ENCODE measurements around the gene GPD1. TPM values are rescaled to one million over a fixed set of nuclear protein-coding genes. Genes with fewer than 3 reads are reported as not detected.
A peak's percentile ranks its signal among the peaks of the same experiment; 100 is the strongest.

Gene GPD1
- total and polyA plus RNA-seq, 5 experiments from 2014 or later = 1.1 to 1.5 TPM; not detected in 3

DNA sequence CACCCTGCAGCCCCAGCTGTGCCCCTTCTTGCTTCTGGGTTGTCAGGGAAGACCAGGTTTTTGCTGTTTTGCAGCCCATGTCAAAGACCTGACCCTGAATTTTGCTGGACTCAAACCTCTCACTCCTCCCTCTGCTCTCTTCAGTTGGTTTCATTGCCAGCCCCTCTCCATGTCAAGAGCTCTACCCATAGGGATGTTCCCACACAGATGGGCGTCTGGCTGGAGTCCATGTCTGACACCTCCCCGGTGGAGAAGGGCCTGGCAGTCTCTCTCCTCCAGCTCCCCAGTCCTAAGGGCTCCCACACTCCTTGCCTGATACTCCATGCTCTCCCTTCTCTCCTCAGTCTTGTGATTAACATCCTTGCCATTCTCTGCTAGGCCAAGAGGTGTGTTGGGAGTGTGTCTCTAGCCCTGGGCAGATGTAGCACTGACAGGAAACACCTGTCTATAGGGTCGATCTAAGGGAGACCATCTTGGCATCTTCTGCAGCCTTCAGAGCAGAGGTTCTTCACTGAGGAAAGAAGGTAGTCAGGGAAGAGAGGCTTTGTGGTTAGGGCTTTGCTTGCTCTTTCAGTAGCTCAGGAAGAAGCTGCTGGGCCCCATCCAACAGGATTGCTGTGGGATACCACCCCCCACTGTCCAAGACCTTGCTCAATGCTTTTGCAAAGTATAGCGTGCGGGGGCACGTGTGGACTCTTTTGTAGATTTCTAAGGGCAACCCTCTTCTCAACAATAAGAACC lies 41.7 kb upstream of the GPD1 start:
- Mint-ChIP-seq H3K4me3 (peak overlapping the region in 1 of 10 donors; percentile 36), H3K36me3 (no peaks in the 10 kb centered on the region)
- no peak for DNase-seq

DNA sequence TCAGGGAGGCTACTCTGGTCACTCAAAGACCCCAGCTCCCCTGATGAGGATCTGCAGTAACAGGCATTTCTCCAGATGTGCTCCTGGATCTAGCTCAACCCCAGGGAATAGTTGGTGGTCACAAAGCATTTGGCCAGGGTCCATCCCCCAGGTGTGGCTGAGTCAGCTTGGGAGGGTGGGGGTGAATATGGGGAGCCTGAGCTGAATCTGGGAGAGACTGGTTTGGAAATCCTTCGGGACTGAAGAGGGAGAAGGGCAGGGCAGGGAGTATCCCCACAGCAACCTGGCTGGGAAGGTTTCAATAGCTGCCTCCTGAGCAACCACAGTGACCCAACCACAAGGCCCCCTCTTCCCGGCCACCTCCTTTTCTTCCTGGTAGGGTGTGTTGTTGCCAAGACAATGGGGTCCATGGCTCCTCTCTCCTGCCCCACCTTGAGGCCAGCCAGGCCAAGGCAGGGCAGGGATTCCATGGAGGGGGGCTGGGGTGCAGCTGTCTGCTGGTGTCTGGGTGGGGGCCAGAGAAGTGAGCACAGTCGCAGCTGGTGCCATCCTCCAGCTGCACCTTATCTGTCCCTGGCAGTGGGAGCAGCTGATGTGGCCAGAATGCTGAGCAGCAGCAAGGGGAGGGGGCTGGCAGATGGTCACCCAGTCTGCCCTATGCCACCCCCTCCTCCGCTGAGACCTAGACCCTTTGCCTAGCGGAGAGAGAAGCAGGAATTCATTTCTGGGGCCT lies 40.9 kb upstream of the GPD1 start:
- Mint-ChIP-seq H3K4me1 (peaks cover 30 to 42% (median 36%) of the 10 kb centered on the region in 4 donors), H3K4me3 (no peak overlapping the region), H3K27me3 (peaks cover 0 to 11% (median 0%) of the 10 kb centered on the region in 5 donors), H3K9me3 (no peaks in the 10 kb centered on the region), H3K27ac (no peak overlapping the region), H3K36me3 (no peaks in the 10 kb centered on the region)
- POLR2A ChIA-PET = no interaction called here
- DNase-seq (peak in 1 of 10 donors; percentile 43), ATAC-seq (no peak)

More for the DNA sequence above, 41.7 kb upstream of the GPD1 start:
- no peak for ATAC-seq
- no peaks in the 10 kb centered on the region for H3K9me3 Mint-ChIP-seq
- H3K4me1 Mint-ChIP-seq = peaks cover 31 to 44% (median 37%) of the 10 kb centered on the region in 4 donors
- H3K27me3 Mint-ChIP-seq = peaks cover 0 to 11% (median under 1%) of the 10 kb centered on the region in 5 donors
- peak overlapping the region in 1 of 10 donors; percentile 43 for H3K27ac Mint-ChIP-seq
- POLR2A ChIA-PET = no interaction called here

DNA sequence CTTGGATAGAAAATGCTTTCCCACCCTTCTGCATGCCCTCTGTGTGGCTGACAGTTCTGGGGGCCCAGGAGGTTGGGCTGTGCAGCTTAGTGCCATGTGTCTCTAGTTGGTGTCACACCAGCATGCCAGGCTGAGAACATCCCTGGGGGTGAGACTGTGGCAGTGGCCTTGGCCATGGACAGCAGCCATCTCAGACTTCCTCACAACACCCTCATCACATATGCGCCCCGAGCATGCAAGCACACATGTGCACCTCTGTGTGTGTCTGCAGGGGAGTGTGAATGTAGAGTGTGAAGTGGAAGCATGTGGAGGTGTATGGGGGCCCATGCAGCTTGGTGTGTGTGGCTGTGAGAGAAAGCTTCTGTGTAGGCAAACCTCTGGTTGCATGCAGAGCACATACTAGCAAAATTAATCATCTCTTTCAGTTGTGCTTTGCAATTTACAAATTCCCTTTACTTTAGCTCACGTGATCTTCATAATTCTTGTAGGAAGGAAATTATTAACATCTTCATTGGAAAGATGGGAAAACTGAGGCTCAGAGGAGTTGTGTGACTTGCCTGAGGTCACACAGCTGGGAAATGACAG lies 38.0 kb upstream of the GPD1 start:
- peak overlapping the region in 1 of 10 donors; percentile 61 for H3K27ac Mint-ChIP-seq
- peaks cover 12 to 24% (median 19%) of the 10 kb centered on the region in 4 donors for H3K4me1 Mint-ChIP-seq
- POLR2A ChIA-PET = interaction anchor here (1.0 kb wide), 1 partner anchor 19 kb away, joined by 4 read pairs; the partner anchor contains the start of gene SMARCD1
- ATAC-seq = no peak
- DNase-seq = peak in 1 of 10 donors; percentile 43
- peaks cover 0 to 5% (median 0%) of the 10 kb centered on the region in 5 donors for H3K27me3 Mint-ChIP-seq
- H3K9me3 Mint-ChIP-seq = no peaks in the 10 kb centered on the region
- H3K36me3 Mint-ChIP-seq = no peaks in the 10 kb centered on the region
- no peak overlapping the region for H3K4me3 Mint-ChIP-seq

DNA sequence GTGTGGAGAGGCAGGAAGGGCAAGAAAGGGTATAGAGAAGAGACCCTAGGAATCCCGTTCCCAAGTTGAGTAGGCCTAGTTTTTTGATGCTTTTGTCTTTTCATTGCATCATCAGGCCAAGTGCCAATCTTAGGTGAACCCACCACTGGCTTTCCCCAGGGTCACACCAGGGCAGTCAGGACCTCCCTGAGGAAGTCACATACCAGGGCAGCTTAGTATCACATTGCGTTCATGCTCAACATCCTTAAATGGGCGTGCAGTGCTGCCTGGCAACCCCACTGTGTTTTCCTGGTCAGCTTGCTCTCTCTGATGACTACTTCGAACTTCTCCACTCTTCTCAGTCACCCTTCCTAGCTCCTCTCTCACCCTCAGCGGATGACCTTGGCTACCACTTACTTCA lies 37.4 kb upstream of the GPD1 start:
- no peaks in the 10 kb centered on the region for H3K9me3 Mint-ChIP-seq
- no peak for ATAC-seq
- no peak overlapping the region for H3K27ac Mint-ChIP-seq
- H3K27me3 Mint-ChIP-seq = peaks cover 0 to 5% (median 0%) of the 10 kb centered on the region in 5 donors
- H3K36me3 Mint-ChIP-seq = no peaks in the 10 kb centered on the region
- no peak overlapping the region for H3K4me3 Mint-ChIP-seq
- POLR2A ChIA-PET = interaction anchor here (1.0 kb wide), 1 partner anchor 19 kb away, joined by 4 read pairs; the partner anchor contains the start of gene SMARCD1
- DNase-seq = peak in 1 of 10 donors; percentile 35
- peaks cover 7 to 19% (median 14%) of the 10 kb centered on the region in 4 donors for H3K4me1 Mint-ChIP-seq

DNA sequence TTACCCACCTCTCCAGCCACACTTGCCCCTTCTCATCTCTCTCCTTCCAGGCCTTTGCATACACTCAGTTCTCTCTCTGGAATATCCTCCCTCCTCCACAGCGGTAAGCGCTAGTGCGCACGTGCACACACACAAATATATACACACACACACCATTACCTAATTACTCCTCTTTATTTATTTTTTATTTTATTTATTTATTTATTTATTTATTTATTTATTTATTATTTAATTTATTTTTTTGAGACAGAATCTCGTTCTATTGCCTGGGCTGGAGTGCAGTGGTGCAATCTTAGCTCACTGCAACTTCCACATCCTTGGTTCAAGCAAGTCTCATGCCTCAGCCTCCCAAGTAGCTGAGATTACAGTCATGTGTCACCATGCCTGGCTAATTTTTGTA lies 34.7 kb upstream of the GPD1 start:
- Mint-ChIP-seq H3K36me3 (no peaks in the 10 kb centered on the region), H3K4me3 (no peak overlapping the region), H3K27me3 (peaks cover 0 to 1% (median 0%) of the 10 kb centered on the region in 5 donors), H3K9me3 (no peaks in the 10 kb centered on the region), H3K4me1 (peaks cover 4 to 10% (median 7%) of the 10 kb centered on the region in 4 donors), H3K27ac (no peak overlapping the region)
- ATAC-seq (no peak), DNase-seq (no peak)
- POLR2A ChIA-PET = interaction anchor here (0.6 kb wide), 1 partner anchor 154 kb away, joined by 3 read pairs; no protein-coding TSS in a partner anchor

DNA sequence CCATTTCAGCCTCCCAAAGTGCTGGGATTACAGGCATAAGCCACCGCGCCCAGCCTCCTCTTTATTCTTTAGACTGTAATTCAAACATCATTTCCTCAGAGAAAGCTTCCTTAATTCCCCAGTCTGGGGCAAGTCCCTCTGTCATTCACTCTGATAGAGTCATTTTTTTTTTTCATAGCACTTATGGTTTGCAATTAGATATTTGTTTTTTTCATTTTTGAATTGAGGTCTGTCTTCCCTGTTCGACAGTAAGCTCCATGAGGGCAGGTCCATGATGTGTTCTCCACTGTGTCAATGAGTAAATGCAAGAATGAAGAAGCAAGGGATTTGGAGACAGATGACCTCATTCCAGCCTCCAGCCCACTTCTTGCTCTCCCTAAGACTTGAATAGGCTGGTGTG lies 34.3 kb upstream of the GPD1 start:
- Mint-ChIP-seq H3K4me3 (no peak overlapping the region), H3K9me3 (no peaks in the 10 kb centered on the region), H3K36me3 (no peaks in the 10 kb centered on the region), H3K4me1 (peaks cover 4 to 10% (median 7%) of the 10 kb centered on the region in 4 donors), H3K27ac (no peak overlapping the region), H3K27me3 (peaks cover 0 to under 1% (median 0%) of the 10 kb centered on the region in 5 donors)
- ATAC-seq (no peak), DNase-seq (no peak)
- POLR2A ChIA-PET = interaction anchor here (0.6 kb wide), 1 partner anchor 153 kb away, joined by 3 read pairs; no protein-coding TSS in a partner anchor

DNA sequence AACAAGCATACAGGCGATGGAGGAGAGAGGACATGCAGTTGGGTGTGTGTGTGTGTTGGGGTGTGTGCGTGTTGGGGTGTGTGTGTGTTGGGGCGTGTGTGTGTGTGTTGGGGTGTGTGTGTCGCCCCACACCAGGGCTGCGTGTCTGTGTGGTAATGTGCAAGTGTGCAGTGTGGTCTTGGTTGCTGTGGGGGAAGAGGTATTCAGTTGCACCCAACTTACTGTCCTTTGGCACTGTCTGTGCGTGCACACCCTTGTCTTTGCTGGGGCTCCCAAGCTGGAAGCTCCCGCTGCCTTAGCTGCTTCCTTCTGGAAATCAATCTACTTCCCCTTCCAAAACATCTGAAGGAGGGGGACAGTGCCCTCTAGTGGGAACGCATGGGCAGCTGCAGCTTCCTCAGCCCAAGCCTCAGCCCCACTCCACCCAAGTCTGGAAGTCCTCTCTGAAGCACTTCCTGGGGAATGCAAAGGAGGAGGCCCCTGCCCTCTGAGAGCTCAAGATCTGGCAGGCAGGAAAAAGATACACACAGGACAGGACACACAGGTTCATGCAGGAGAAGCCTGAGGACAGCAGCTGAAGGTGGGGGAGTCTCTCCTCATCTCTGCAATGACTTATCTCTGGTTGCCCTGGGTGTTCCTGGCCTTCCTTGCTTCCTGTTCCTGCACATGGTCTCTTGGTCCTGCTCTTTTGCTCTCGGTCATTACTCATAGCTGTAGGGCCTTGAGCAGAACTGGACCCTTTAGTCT lies 33.3 kb upstream of the GPD1 start:
- POLR2A ChIA-PET = interaction anchor here (0.5 to 1.4 kb wide), 5 partner anchors 12 to 31 kb away, joined by 3 to 6 read pairs (median 4); no protein-coding TSS in a partner anchor
- no peaks in the 10 kb centered on the region for H3K9me3 Mint-ChIP-seq
- no peaks in the 10 kb centered on the region for H3K27me3 Mint-ChIP-seq
- no peaks in the 10 kb centered on the region for H3K36me3 Mint-ChIP-seq
- peak; percentile 29 to 81 (median 63) for DNase-seq
- ATAC-seq = peak; percentile 63 to 66
- H3K4me3 Mint-ChIP-seq = no peak overlapping the region
- H3K4me1 Mint-ChIP-seq = peaks cover 6 to 17% (median 11%) of the 10 kb centered on the region in 4 donors
- peak overlapping the region in 2 of 10 donors; percentile 21 to 43 for H3K27ac Mint-ChIP-seq

DNA sequence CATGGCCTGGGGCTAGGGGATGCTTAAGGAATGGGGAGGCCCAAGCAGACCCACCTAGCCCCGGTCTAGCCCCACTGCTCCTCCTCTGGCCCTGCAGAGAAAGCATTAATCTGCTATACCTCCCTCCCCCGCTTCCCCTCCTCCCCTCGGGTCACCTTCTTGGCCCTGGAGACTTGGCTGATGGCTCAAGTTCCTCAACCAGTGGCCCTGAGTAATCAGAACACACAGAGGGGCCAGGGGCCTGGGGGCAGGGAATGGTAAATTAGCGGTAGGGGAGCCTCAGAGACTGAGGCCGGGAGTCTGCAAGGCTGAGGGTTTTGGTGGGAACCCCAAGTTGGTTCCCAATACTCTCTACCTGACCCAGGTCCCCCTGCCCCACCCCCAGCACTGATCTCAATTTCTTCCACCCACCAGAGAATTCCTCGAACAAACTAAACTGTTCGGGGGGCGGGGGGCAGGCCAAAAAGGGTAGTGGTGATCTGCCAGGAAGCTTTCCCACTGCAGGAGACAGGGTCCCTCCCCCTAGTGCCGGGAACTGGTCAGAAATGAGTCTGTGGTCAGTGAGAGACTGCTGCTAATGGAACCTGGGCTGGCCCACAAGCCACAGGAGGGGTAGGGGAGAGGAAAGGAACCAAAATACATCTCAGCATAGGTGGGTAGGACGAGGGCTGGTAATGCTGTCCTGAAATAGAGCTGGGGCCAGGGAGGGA lies 31.5 kb upstream of the GPD1 start:
- H3K4me3 Mint-ChIP-seq = no peak overlapping the region
- no peak overlapping the region for H3K27ac Mint-ChIP-seq
- ATAC-seq (no peak), DNase-seq (no peak)
- H3K9me3 Mint-ChIP-seq = no peaks in the 10 kb centered on the region
- H3K27me3 Mint-ChIP-seq = no peaks in the 10 kb centered on the region
- no peaks in the 10 kb centered on the region for H3K36me3 Mint-ChIP-seq
- H3K4me1 Mint-ChIP-seq = peaks cover 6 to 17% (median 11%) of the 10 kb centered on the region in 4 donors
- POLR2A ChIA-PET = interaction anchor here (1.4 kb wide), 1 partner anchor 14 kb away, joined by 4 read pairs; no protein-coding TSS in a partner anchor

DNA sequence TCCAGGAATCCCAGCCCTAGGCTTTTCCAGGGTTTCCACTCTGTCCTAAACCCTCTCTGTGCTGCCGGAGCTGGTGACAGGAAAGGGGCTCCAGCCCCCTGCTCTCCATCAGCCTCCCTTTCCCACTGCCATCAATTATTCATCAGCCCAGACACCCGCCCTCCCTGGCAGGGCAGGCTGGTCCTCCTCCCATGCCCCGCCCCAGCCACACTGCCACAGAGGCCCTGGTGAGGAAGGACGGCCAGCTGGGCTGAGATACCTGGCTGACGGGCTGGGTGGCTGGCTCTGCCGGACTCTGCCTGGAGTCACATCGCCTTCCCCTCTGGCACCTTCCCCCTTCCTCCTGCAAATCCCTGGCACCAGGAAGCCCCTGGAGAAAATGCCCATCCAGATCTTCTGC lies 30.6 kb upstream of the GPD1 start:
- peaks cover 6 to 17% (median 12%) of the 10 kb centered on the region in 4 donors for H3K4me1 Mint-ChIP-seq
- DNase-seq (no peak), ATAC-seq (no peak)
- no peaks in the 10 kb centered on the region for H3K36me3 Mint-ChIP-seq
- POLR2A ChIA-PET = no interaction called here
- no peak overlapping the region for H3K27ac Mint-ChIP-seq
- no peak overlapping the region for H3K4me3 Mint-ChIP-seq
- H3K9me3 Mint-ChIP-seq = no peaks in the 10 kb centered on the region
- no peaks in the 10 kb centered on the region for H3K27me3 Mint-ChIP-seq

DNA sequence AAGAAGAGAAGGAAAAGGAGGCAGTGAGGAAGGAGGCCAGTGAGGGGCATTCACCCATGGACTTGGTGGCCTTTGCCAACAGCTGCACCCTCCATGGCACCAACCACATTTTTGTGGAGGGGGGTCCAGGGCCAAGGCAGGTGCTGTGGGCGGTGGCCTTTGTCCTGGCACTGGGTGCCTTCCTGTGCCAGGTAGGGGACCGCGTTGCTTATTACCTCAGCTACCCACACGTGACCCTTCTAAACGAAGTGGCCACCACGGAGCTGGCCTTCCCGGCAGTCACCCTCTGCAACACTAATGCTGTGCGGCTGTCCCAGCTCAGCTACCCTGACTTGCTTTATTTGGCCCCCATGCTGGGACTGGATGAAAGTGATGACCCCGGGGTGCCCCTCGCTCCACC lies 30.1 kb upstream of the GPD1 start:
- no peaks in the 10 kb centered on the region for H3K27me3 Mint-ChIP-seq
- no peaks in the 10 kb centered on the region for H3K9me3 Mint-ChIP-seq
- DNase-seq = no peak
- no peaks in the 10 kb centered on the region for H3K36me3 Mint-ChIP-seq
- POLR2A ChIA-PET = interaction anchor here (1.0 to 1.6 kb wide), 3 partner anchors 38 to 101 kb away, joined by 3 to 9 read pairs (median 7); partner anchors contain the start of gene COX14
- H3K4me1 Mint-ChIP-seq = peaks cover 6 to 17% (median 12%) of the 10 kb centered on the region in 4 donors
- no peak overlapping the region for H3K4me3 Mint-ChIP-seq
- no peak overlapping the region for H3K27ac Mint-ChIP-seq
- no peak for ATAC-seq
